SIG-M5 treated with dmso at 0.1 percent for 504 hours (cell line): ENCODE measurements around the gene PAX9.

Experiments
- DNase-seq: peaks from one replicate; lab custom pipeline; 2025; ENCODE audit not compliant: unreplicated experiment; lab: John Stamatoyannopoulos, UW

The PAX9 gene

GRCh38 chr14:36726128-36726527 lies 64.5 kb downstream of the PAX9 start:
- no peak for DNase-seq
